Measurements from ENCODE around the gene DDR2.
A peak's percentile ranks its signal among the peaks of the same experiment; 100 is the strongest.
"Not testable (repeated sequence)": the region's sequence is repeated elsewhere in the genome, so short reads cannot be mapped to it uniquely, and the experiment has no call there.

DDR2 gene

DNA sequence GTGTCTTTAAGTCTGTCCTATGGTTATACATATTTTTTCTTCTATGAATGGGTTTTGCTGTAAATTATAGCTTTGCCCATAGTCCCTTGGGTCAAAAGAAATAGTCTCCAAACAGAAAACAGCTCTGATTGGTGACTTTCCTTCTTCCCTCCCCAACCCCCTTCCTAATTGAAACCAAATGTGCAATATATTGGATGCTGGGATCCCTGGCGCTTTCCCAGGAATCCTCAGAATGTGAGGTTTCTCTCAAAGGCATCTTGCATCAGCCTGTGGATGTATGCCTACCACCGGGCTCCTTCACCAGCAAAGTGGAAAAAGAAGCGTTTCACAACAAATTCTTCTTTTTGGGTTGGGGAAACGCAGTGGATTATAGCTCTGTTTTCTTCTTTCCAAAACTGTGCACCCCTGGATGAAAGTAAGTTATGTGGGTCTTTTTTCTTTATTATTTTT, at the start of gene DDR2:
DDR2 (plus strand) TSS at position 248 of the 450 bp plus-strand sequence. CDS start 86,600 bp downstream, outside the sequence.
- ChIA-PET POLR2A (no interaction called here), CTCF (interaction anchor here (0.7 kb wide), 1 partner anchor 168 kb away, joined by 3 read pairs; no protein-coding TSS in a partner anchor)
- TF ChIP-seq SUZ12 (IDR thresholded peaks at IDR 0.05) (no peak), L3MBTL2 (conservative IDR thresholded peaks at IDR 0.05) (no peak), ELF4 (IDR thresholded peaks at IDR 0.05) (no peak), FOXM1 (IDR thresholded peaks at IDR 0.05; ENCODE audit: borderline replicate concordance) (no peak), TARDBP (IDR thresholded peaks at IDR 0.05) (no peak), FOXK2 (IDR thresholded peaks at IDR 0.05) (no peak), NFRKB (IDR thresholded peaks at IDR 0.05) (no peak), LEF1 (IDR thresholded peaks at IDR 0.05; ENCODE audit: borderline replicate concordance) (no peak), FOXA1 (IDR thresholded peaks at IDR 0.05) (no peak), CTBP1 (IDR thresholded peaks at IDR 0.05; ENCODE audit: borderline replicate concordance) (no peak), HDGF (IDR thresholded peaks at IDR 0.05; ENCODE audit: borderline replicate concordance) (no peak), ZNF384 (IDR thresholded peaks at IDR 0.05) (no peak), BHLHE40 (IDR thresholded peaks at IDR 0.05; ENCODE audit: borderline replicate concordance) (no peak), SP1 (IDR thresholded peaks at IDR 0.05) (no peak), ARNT (IDR thresholded peaks at IDR 0.05) (no peak)
- TF ChIP-seq, protein P1, sequence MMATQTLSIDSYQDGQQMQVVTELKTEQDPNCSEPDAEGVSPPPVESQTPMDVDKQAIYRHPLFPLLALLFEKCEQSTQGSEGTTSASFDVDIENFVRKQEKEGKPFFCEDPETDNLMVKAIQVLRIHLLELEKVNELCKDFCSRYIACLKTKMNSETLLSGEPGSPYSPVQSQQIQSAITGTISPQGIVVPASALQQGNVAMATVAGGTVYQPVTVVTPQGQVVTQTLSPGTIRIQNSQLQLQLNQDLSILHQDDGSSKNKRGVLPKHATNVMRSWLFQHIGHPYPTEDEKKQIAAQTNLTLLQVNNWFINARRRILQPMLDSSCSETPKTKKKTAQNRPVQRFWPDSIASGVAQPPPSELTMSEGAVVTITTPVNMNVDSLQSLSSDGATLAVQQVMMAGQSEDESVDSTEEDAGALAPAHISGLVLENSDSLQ (IDR thresholded peaks at IDR 0.05): no peak
- peak; percentile 37 for DNase-seq (ENCODE audit: extremely low spot score)

GRCh38 chr1:162582901-162583300, 49.4 kb upstream of the DDR2 start:
- TF ChIP-seq ZNF384 (IDR thresholded peaks at IDR 0.05): peak; percentile 47; the same call in 1 of the 2 replicates
- POLR2A ChIA-PET, CTCF ChIA-PET: not testable (repeated sequence)

GRCh38 chr1:162585101-162585500, 47.2 kb upstream of the DDR2 start:
- DNase-seq (ENCODE audit: extremely low spot score); CTCF ChIA-PET: not testable (repeated sequence)
- POLR2A ChIA-PET: interaction anchor here (0.6 kb wide), 1 partner anchor 723 kb away, joined by 3 read pairs; no protein-coding TSS in a partner anchor

More at GRCh38 chr1:162582901-162583300, 49.4 kb upstream of the DDR2 start:
- not testable (repeated sequence) for DNase-seq (ENCODE audit: extremely low spot score)

- ChIA-PET CTCF (no interaction called here), POLR2A (no interaction called here)
- TF ChIP-seq TARDBP (IDR thresholded peaks at IDR 0.05) (no peak), CTBP1 (IDR thresholded peaks at IDR 0.05; ENCODE audit: borderline replicate concordance) (no peak)
- no peak for DNase-seq (ENCODE audit: extremely low spot score)
Measured at GRCh38 chr1:162587347-162587746, 44.9 kb upstream of the DDR2 start.

DNA sequence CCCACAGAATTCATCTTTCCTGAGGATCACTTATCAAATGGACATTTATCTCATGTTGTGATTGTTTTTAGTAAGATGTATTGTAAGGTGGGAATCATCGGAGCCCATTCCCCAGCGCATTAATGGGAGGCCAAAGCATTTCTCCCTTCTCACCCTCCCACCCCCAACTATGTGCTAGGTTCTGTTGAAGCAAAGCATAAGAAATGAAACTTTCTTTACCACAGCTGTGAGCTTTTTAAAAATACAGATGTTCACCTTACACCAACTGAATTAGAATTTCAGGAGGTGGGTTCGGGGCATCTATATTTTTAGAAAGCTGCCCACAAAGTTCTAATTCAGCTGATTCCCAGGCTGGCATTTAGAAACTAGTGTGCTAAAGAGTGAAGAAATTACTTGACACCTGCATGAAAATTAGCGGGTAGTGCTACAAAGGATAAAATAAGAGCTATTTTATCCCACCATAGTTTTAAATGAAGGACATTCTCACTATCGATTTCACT, 44.5 kb upstream of the DDR2 start:
- TF ChIP-seq ELF4 (IDR thresholded peaks at IDR 0.05): no peak
- TF ChIP-seq CTBP1 (IDR thresholded peaks at IDR 0.05; ENCODE audit: borderline replicate concordance): no peak
- no peak for TF ChIP-seq FOXA1 (IDR thresholded peaks at IDR 0.05)
- TF ChIP-seq BHLHE40 (IDR thresholded peaks at IDR 0.05; ENCODE audit: borderline replicate concordance): no peak
- TF ChIP-seq FOXK2 (IDR thresholded peaks at IDR 0.05): no peak
- no peak for TF ChIP-seq L3MBTL2 (conservative IDR thresholded peaks at IDR 0.05)
- no peak for TF ChIP-seq SP1 (IDR thresholded peaks at IDR 0.05)
- no peak for TF ChIP-seq HDGF (IDR thresholded peaks at IDR 0.05; ENCODE audit: borderline replicate concordance)
- ChIA-PET CTCF (no interaction called here), POLR2A (no interaction called here)
- DNase-seq (ENCODE audit: extremely low spot score): no peak

DNA sequence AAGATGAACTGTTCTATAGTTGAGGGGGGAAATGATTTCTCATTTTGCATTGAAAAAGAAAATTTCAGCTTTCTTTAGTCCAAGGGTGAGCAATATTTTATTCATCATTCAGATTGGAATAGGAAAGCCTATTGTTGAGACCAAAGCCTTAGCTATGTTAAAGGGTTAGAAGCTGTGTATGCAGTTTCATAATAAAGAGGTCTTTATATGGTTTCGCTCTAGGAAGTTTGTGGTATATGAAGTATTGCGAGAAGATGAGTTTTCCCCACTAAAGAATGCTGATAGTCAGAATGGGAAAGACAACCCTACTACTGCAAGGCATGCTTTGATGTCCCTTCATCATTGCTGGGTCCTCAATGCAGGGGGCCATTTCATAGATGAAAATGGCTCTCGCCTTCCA, 42.2 kb upstream of the DDR2 start:
- no peak for DNase-seq (ENCODE audit: extremely low spot score)
- ChIA-PET POLR2A (no interaction called here), CTCF (no interaction called here)
- TF ChIP-seq BHLHE40 (IDR thresholded peaks at IDR 0.05; ENCODE audit: borderline replicate concordance) (no peak), NFRKB (IDR thresholded peaks at IDR 0.05) (no peak), HDGF (IDR thresholded peaks at IDR 0.05; ENCODE audit: borderline replicate concordance) (no peak), SP1 (IDR thresholded peaks at IDR 0.05) (no peak), ZNF384 (IDR thresholded peaks at IDR 0.05) (no peak), LEF1 (IDR thresholded peaks at IDR 0.05; ENCODE audit: borderline replicate concordance) (no peak), L3MBTL2 (conservative IDR thresholded peaks at IDR 0.05) (no peak), FOXK2 (IDR thresholded peaks at IDR 0.05) (no peak), FOXA1 (IDR thresholded peaks at IDR 0.05) (no peak), SUZ12 (IDR thresholded peaks at IDR 0.05) (no peak), ELF4 (IDR thresholded peaks at IDR 0.05) (no peak), ARNT (IDR thresholded peaks at IDR 0.05) (no peak)
- TF ChIP-seq, protein P1 (IDR thresholded peaks at IDR 0.05): no peak

- no peak for DNase-seq (ENCODE audit: extremely low spot score)
- ChIA-PET CTCF (interaction anchor here (0.7 kb wide), 1 partner anchor 627 kb away, joined by 6 read pairs; no protein-coding TSS in a partner anchor), POLR2A (no interaction called here)
- no peak for TF ChIP-seq SP1 (IDR thresholded peaks at IDR 0.05)
- TF ChIP-seq, protein P1 (IDR thresholded peaks at IDR 0.05): no peak
- TF ChIP-seq NFRKB (IDR thresholded peaks at IDR 0.05): no peak
- no peak for TF ChIP-seq ZNF384 (IDR thresholded peaks at IDR 0.05)
- no peak for TF ChIP-seq CTBP1 (IDR thresholded peaks at IDR 0.05; ENCODE audit: borderline replicate concordance)
- no peak for TF ChIP-seq ELF4 (IDR thresholded peaks at IDR 0.05)
- no peak for TF ChIP-seq TARDBP (IDR thresholded peaks at IDR 0.05)
Measured at GRCh38 chr1:162590686-162591085, 41.6 kb upstream of the DDR2 start.

All from HEK293T (cell line).